Erythroblast (primary cell): ENCODE measurements around the gene TCTN1.

Experiments
- GATA1 ChIP-seq: IDR thresholded peaks from 2 replicates; pipeline ENCODE4 v1.6.1; 2011; ENCODE audit warnings: low read depth, mild to moderate bottlenecking, control low read depth, low read length, moderate library complexity
- POLR2A ChIP-seq: IDR thresholded peaks from 2 replicates; pipeline ENCODE4 v1.6.1; 2011; ENCODE audit warnings: mild to moderate bottlenecking, low read length

- TF ChIP-seq POLR2A: no peak
- TF ChIP-seq GATA1: no peak
Observed at GRCh38 chr12:110639336-110640141, 25.6 kb downstream of the TCTN1 start.
